ENCODE data around the gene CTSS.

DNA sequence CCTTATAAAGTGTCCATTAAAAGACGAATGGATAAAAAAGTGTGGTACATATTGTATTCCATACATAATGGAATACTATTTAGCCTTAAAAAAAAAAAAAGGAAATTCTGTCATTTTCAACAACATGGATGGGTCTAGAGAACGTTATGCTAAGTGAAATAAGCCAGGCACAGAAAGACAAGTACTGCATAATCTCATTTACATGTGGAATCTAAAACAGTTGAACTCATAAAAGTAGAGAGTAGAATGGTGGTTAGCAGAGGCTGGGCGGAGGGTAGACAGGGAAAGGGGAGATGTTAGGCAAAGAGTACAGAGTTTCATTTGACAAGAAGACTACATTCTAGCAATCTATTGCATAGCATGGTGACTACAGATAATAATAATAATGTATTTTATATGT lies 2.6 kb downstream of the CTSS start:
- no peak for TF ChIP-seq CTCF (IDR thresholded peaks at IDR 0.05)
- TF ChIP-seq POLR2A (IDR thresholded peaks at IDR 0.05): no peak

All from ovary (tissue), 3 donors.